ENCODE measurements around the gene SYNE1. TPM values are rescaled to one million over a fixed set of nuclear protein-coding genes. Genes with fewer than 3 reads are reported as not detected.

Gene SYNE1
- total and polyA plus RNA-seq, 8 donors: 79.1 to 201 (median 104) TPM

DNA sequence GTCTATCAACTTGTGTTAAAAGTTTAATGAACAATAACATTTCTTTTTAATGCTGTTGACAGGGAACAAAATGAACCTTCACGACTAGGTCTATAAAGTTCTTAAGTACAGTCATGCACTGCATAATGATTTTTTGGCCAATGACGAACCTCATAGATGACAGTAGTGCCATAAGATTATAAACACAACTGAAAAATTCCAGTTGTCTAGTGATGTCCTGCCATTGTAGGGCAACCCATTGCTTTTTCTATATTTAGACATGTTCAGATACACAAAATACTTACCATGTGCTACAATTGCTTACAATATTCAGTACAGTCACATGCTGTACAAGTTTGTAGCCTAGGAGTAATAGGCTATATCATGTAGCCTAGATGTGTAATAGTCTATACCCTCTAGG lies 93.6 kb downstream of the SYNE1 start:
- no peaks in the 10 kb centered on the region for H3K9me3 ChIP-seq
- H3K4me1 ChIP-seq: no peaks in the 10 kb centered on the region
- DNase-seq (no peak), ATAC-seq (no peak)
- intact Hi-C loops (cut with DNase I): no loop called here
- no peaks in the 10 kb centered on the region for H3K27me3 ChIP-seq
- no peak overlapping the region for H3K4me3 ChIP-seq
- TF ChIP-seq CTCF (IDR thresholded peaks at IDR 0.05): no peak
- no peaks in the 10 kb centered on the region for H3K36me3 ChIP-seq
- H3K27ac ChIP-seq: no peak overlapping the region

GRCh38 chr6:152540381-152540780 lies 96.8 kb downstream of the SYNE1 start:
- no peak for TF ChIP-seq CTCF (IDR thresholded peaks at IDR 0.05)
- Histone ChIP-seq H3K4me1 (no peaks in the 10 kb centered on the region), H3K9me3 (no peaks in the 10 kb centered on the region), H3K27ac (no peak overlapping the region), H3K36me3 (no peaks in the 10 kb centered on the region), H3K4me3 (no peak overlapping the region), H3K27me3 (no peaks in the 10 kb centered on the region)
- intact Hi-C loops (cut with DNase I): no loop called here
- ATAC-seq (no peak), DNase-seq (no peak)

GRCh38 chr6:152534541-152534940 lies 102.6 kb downstream of the SYNE1 start:
- TF ChIP-seq CTCF (IDR thresholded peaks at IDR 0.05): no peak
- Histone ChIP-seq H3K4me1 (no peaks in the 10 kb centered on the region), H3K4me3 (no peak overlapping the region), H3K36me3 (no peaks in the 10 kb centered on the region), H3K27me3 (no peaks in the 10 kb centered on the region), H3K27ac (no peak overlapping the region), H3K9me3 (no peaks in the 10 kb centered on the region)
- ATAC-seq (no peak), DNase-seq (no peak)
- intact Hi-C loops (cut with DNase I): no loop called here

DNA sequence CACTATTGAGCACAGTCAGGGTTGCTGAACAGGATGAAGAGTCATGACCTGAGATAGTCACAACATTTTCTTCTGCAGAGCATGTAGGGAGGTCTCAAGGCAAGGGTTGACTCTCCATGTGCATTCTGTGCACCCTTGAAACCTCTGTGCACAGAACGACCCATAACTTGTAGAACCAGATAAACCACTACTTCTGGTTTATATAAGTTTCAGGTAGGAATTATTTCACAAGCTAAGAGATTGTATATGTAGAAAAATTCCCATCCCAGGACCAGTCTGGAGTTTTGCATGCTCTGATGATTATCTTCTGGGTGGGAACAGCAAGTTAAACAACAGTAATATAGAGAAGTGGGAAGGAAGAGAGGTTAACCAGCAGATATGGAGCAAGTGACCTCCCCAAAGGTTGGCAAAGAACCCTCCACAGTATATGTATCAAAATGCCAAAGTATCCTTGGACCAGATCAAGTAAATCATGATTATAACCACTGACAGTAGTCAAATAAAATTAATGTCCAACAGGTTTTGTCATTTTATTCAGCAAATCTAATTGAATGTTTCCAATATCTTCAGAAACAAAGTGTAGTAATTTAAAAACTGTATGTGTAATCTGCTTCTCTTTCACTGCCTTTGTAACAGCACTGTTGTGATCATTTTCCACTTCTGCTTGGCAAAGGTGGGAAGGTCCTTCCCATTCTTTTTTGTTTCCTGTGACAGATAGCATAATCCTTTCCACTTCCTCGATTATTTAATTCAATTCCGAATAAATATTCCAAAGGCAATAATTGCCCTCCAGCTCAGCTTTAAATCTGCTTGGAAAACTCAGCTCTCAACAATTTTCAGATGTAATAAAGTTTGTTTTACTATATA lies 104.4 kb downstream of the SYNE1 start:
- TF ChIP-seq CTCF (IDR thresholded peaks at IDR 0.05): no peak
- DNase-seq: peak in 1 of 4 donors; percentile 21
- intact Hi-C loops (cut with DNase I): no loop called here
- Histone ChIP-seq H3K36me3 (no peaks in the 10 kb centered on the region), H3K9me3 (no peaks in the 10 kb centered on the region), H3K4me1 (no peaks in the 10 kb centered on the region), H3K27me3 (no peaks in the 10 kb centered on the region), H3K27ac (no peak overlapping the region), H3K4me3 (no peak overlapping the region)
- ATAC-seq: no peak

GRCh38 chr6:152531659-152532058 lies 105.5 kb downstream of the SYNE1 start:
- Histone ChIP-seq H3K27me3 (no peaks in the 10 kb centered on the region), H3K27ac (no peak overlapping the region), H3K9me3 (no peaks in the 10 kb centered on the region), H3K36me3 (no peaks in the 10 kb centered on the region), H3K4me1 (no peaks in the 10 kb centered on the region), H3K4me3 (no peak overlapping the region)
- DNase-seq: no peak
- no peak for TF ChIP-seq CTCF (IDR thresholded peaks at IDR 0.05)
- intact Hi-C loops (cut with DNase I): no loop called here
- ATAC-seq: no peak

Data from left lung (tissue), 10 donors.